ENCODE results near the gene CTNND2.

DNA sequence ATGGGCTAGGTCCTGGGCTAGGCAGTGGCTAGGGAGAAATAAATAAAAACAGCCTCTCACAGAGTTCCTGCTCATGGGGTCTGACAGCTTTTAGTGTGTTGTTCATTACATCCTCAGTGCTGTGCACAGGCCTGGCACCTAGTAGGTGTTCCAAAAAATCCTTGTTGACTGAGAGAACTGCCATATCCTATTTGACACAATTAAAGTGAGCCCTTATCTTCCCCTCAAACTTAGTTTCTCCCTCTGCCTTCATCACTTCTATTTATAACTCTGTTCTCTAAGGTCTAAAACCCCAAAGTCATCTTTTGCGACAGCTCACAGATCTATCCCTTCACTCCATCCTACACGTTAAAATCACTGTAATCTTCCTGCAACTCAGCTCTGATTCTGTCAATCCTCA, 594.1 kb downstream of the CTNND2 start:
- TF ChIP-seq, protein P1, sequence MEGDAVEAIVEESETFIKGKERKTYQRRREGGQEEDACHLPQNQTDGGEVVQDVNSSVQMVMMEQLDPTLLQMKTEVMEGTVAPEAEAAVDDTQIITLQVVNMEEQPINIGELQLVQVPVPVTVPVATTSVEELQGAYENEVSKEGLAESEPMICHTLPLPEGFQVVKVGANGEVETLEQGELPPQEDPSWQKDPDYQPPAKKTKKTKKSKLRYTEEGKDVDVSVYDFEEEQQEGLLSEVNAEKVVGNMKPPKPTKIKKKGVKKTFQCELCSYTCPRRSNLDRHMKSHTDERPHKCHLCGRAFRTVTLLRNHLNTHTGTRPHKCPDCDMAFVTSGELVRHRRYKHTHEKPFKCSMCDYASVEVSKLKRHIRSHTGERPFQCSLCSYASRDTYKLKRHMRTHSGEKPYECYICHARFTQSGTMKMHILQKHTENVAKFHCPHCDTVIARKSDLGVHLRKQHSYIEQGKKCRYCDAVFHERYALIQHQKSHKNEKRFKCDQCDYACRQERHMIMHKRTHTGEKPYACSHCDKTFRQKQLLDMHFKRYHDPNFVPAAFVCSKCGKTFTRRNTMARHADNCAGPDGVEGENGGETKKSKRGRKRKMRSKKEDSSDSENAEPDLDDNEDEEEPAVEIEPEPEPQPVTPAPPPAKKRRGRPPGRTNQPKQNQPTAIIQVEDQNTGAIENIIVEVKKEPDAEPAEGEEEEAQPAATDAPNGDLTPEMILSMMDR (IDR thresholded peaks at IDR 0.05; ENCODE audit: borderline replicate concordance, extremely low read depth, low read length, poor library complexity, severe bottlenecking): no peak
- TF ChIP-seq EZH2 (IDR thresholded peaks at IDR 0.05; ENCODE audit: borderline replicate concordance, low read depth, low read length, severe bottlenecking): no peak

Measured in DND-41 (cell line).